Left renal cortex interstitium (tissue), 4 donors: ENCODE measurements around the gene WNT2. TPM values are rescaled to one million over a fixed set of nuclear protein-coding genes. Genes with fewer than 3 reads are reported as not detected.
"Not testable (repeated sequence)": the region's sequence is repeated elsewhere in the genome, so short reads cannot be mapped to it uniquely, and the experiment has no call there.

Source experiments
- DNase-seq, 4 donors: peaks; one replicate each; pipeline ENCODE4 v3.0.0-alpha.2; 2013; ENCODE audit warnings: low read depth in 4 of 4, low spot score in 2 of 4, missing footprints in 1 of 4
- polyA plus RNA-seq, 4 donors: library from polyadenylated mRNA; unstranded; fragments of 120-200 nt; gene quantifications; one replicate each; pipeline ENCODE4 v1.2.1, GENCODE V29; 2013; ENCODE audit not compliant: insufficient read length in 4 of 4

The WNT2 gene
- polyA plus RNA-seq, 4 donors = 0.27 to 0.67 (median 0.36) TPM

GRCh38 chr7:117270371-117270770 lies 52.5 kb downstream of the WNT2 start:
- DNase-seq = no peak

- DNase-seq = no peak
Observed at GRCh38 chr7:117269886-117270285, 53.0 kb downstream of the WNT2 start.

- no peak for DNase-seq
Observed at GRCh38 chr7:117269417-117269816, 53.4 kb downstream of the WNT2 start.

- DNase-seq = no peak
Observed at GRCh38 chr7:117264716-117265115, 58.1 kb downstream of the WNT2 start.

- DNase-seq = no peak
Observed at GRCh38 chr7:117262546-117262945, 60.3 kb downstream of the WNT2 start.

GRCh38 chr7:117259615-117260014 lies 63.2 kb downstream of the WNT2 start:
- DNase-seq = no peak

GRCh38 chr7:117251687-117252086 lies 71.2 kb downstream of the WNT2 start:
- no peak for DNase-seq

- DNase-seq = no peak
Observed at GRCh38 chr7:117250801-117251200, 72.1 kb downstream of the WNT2 start.

- no peak for DNase-seq
Observed at GRCh38 chr7:117250245-117250644, 72.6 kb downstream of the WNT2 start.

GRCh38 chr7:117249696-117250095 lies 73.2 kb downstream of the WNT2 start:
- no peak for DNase-seq

- no peak for DNase-seq
Observed at GRCh38 chr7:117248829-117249228, 74.0 kb downstream of the WNT2 start.

GRCh38 chr7:117247809-117248208 lies 75.0 kb downstream of the WNT2 start:
- DNase-seq = no peak

GRCh38 chr7:117245703-117246102 lies 77.2 kb downstream of the WNT2 start:
- not testable (repeated sequence) for DNase-seq

- DNase-seq = no peak
Observed at GRCh38 chr7:117243390-117243789, 79.5 kb downstream of the WNT2 start.

- no peak for DNase-seq
Observed at GRCh38 chr7:117241088-117241487, 81.8 kb downstream of the WNT2 start.

- DNase-seq = no peak
Observed at GRCh38 chr7:117238937-117239336, 83.9 kb downstream of the WNT2 start.

- DNase-seq = no peak
Observed at GRCh38 chr7:117238472-117238871, 84.4 kb downstream of the WNT2 start.

- DNase-seq = no peak
Observed at GRCh38 chr7:117237646-117238045, 85.2 kb downstream of the WNT2 start.

GRCh38 chr7:117231047-117231359 lies 91.9 kb downstream of the WNT2 start:
- no peak for DNase-seq

- no peak for DNase-seq
Observed at GRCh38 chr7:117230276-117231046, 92.4 kb downstream of the WNT2 start.

GRCh38 chr7:117229350-117229749 lies 93.5 kb downstream of the WNT2 start:
- no peak for DNase-seq

- no peak for DNase-seq
Observed at GRCh38 chr7:117227091-117227490, 95.8 kb downstream of the WNT2 start.

- DNase-seq = no peak
Observed at GRCh38 chr7:117225536-117225935, 97.3 kb downstream of the WNT2 start.
